Measurements from ENCODE around the gene SBF2. TPM values are rescaled to one million over a fixed set of nuclear protein-coding genes. Genes with fewer than 3 reads are reported as not detected.

Gene SBF2
- total RNA-seq, 2 donors from 2014 or later, result 53.8 to 60.8 TPM

GRCh38 chr11:9757809-9758636 lies 536.0 kb downstream of the SBF2 start:
- Histone ChIP-seq H3K27ac (peak overlapping the region; percentile 90 to 93), H3K9me3 (no peaks in the 10 kb centered on the region), H3K4me3 (peak overlapping the region; percentile 75), H3K4me1 (ENCODE audit: control insufficient read depth in 1 of 2, low read depth in 2 of 2) (peaks cover 11 to 29% of the 10 kb centered on the region in 2 donors), H3K27me3 (replicated peaks; ENCODE audit: insufficient read depth) (no peaks in the 10 kb centered on the region), H3K36me3 (no peaks in the 10 kb centered on the region)
- DNase-seq (ENCODE audit: low spot score) (peak; percentile 52), ATAC-seq (ENCODE audit: insufficient number of reproducible peaks, low FRiP score, low read depth) (peak; percentile 33)
- TF ChIP-seq CTCF (IDR thresholded peaks at IDR 0.05), result peak; percentile 82

- DNase-seq (ENCODE audit: low spot score) (no peak), ATAC-seq (ENCODE audit: insufficient number of reproducible peaks, low FRiP score, low read depth) (no peak)
- Histone ChIP-seq H3K4me1 (ENCODE audit: control insufficient read depth in 1 of 2, low read depth in 2 of 2) (peaks cover 11 to 29% of the 10 kb centered on the region in 2 donors), H3K27ac (no peak overlapping the region), H3K36me3 (no peaks in the 10 kb centered on the region), H3K27me3 (replicated peaks; ENCODE audit: insufficient read depth) (no peaks in the 10 kb centered on the region), H3K9me3 (no peaks in the 10 kb centered on the region), H3K4me3 (no peak overlapping the region)
- TF ChIP-seq CTCF (IDR thresholded peaks at IDR 0.05), result no peak
Observed at GRCh38 chr11:9756878-9757277, 537.1 kb downstream of the SBF2 start.

- ATAC-seq (ENCODE audit: insufficient number of reproducible peaks, low FRiP score, low read depth), result no peak
- H3K4me1 ChIP-seq (ENCODE audit: control insufficient read depth in 1 of 2, low read depth in 2 of 2), result peaks cover 11 to 29% of the 10 kb centered on the region in 2 donors
Observed at GRCh38 chr11:9756461-9756860, 537.6 kb downstream of the SBF2 start.

GRCh38 chr11:9755561-9756185 lies 538.3 kb downstream of the SBF2 start:
- ATAC-seq (ENCODE audit: insufficient number of reproducible peaks, low FRiP score, low read depth) (no peak), DNase-seq (ENCODE audit: low spot score) (no peak)
- H3K27me3 ChIP-seq (replicated peaks; ENCODE audit: insufficient read depth), result no peaks in the 10 kb centered on the region
- no peak overlapping the region for H3K4me3 ChIP-seq
- H3K27ac ChIP-seq, result no peak overlapping the region
- peaks cover 7% of the 10 kb centered on the region for H3K36me3 ChIP-seq
- no peaks in the 10 kb centered on the region for H3K9me3 ChIP-seq
- peaks cover 9 to 27% of the 10 kb centered on the region in 2 donors for H3K4me1 ChIP-seq (ENCODE audit: control insufficient read depth in 1 of 2, low read depth in 2 of 2)
- TF ChIP-seq CTCF (IDR thresholded peaks at IDR 0.05), result no peak

More at GRCh38 chr11:9756461-9756860, 537.6 kb downstream of the SBF2 start:
- TF ChIP-seq CTCF (IDR thresholded peaks at IDR 0.05), result no peak
- no peak overlapping the region for H3K4me3 ChIP-seq
- no peaks in the 10 kb centered on the region for H3K9me3 ChIP-seq
- H3K27ac ChIP-seq, result no peak overlapping the region
- DNase-seq (ENCODE audit: low spot score), result no peak
- no peaks in the 10 kb centered on the region for H3K27me3 ChIP-seq (replicated peaks; ENCODE audit: insufficient read depth)
- H3K36me3 ChIP-seq, result no peaks in the 10 kb centered on the region

GRCh38 chr11:9754010-9754471 lies 540.0 kb downstream of the SBF2 start:
- no peak for TF ChIP-seq CTCF (IDR thresholded peaks at IDR 0.05)
- no peak for DNase-seq (ENCODE audit: low spot score)
- H3K9me3 ChIP-seq, result no peaks in the 10 kb centered on the region
- H3K4me3 ChIP-seq, result no peak overlapping the region
- H3K27me3 ChIP-seq (replicated peaks; ENCODE audit: insufficient read depth), result no peaks in the 10 kb centered on the region
- no peak overlapping the region for H3K27ac ChIP-seq
- H3K36me3 ChIP-seq, result peaks cover 18% of the 10 kb centered on the region
- peaks cover 0 to 11% of the 10 kb centered on the region in 2 donors for H3K4me1 ChIP-seq (ENCODE audit: control insufficient read depth in 1 of 2, low read depth in 2 of 2)
- no peak for ATAC-seq (ENCODE audit: insufficient number of reproducible peaks, low FRiP score, low read depth)
